Measurements from ENCODE around the gene ORAI1.

DNA sequence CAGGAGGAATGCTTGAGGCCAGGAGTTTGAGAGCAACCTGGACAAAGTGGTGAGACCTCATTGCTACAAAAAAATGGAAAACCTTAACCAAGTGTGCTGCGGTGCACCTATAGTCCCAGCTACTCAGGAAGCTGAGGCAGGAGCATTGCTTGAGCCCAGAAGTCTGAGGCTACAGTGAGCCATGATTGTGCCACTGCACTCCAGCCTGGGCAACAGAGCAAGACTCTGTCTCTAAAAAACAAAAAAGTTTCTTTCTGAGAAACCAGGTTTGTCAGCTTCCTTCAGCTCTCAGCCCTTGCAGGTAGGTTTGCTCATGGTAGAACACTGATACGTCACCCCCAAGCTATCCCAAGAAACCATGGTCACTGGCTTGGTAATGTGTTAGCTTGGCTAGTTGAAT, 63.1 kb downstream of the ORAI1 start:
- TF ChIP-seq, protein P1, sequence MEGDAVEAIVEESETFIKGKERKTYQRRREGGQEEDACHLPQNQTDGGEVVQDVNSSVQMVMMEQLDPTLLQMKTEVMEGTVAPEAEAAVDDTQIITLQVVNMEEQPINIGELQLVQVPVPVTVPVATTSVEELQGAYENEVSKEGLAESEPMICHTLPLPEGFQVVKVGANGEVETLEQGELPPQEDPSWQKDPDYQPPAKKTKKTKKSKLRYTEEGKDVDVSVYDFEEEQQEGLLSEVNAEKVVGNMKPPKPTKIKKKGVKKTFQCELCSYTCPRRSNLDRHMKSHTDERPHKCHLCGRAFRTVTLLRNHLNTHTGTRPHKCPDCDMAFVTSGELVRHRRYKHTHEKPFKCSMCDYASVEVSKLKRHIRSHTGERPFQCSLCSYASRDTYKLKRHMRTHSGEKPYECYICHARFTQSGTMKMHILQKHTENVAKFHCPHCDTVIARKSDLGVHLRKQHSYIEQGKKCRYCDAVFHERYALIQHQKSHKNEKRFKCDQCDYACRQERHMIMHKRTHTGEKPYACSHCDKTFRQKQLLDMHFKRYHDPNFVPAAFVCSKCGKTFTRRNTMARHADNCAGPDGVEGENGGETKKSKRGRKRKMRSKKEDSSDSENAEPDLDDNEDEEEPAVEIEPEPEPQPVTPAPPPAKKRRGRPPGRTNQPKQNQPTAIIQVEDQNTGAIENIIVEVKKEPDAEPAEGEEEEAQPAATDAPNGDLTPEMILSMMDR (IDR thresholded peaks at IDR 0.05) = no peak
- no peak for TF ChIP-seq POLR2A (IDR thresholded peaks at IDR 0.05)

All from testis (tissue), 2 donors.